Pericardium fibroblast (primary cell): ENCODE measurements around the gene RIMS3. TPM values are rescaled to one million over a fixed set of nuclear protein-coding genes. Genes with fewer than 3 reads are reported as not detected.

ENCODE experiments used
- total RNA-seq: library from RNA; depleted of rRNA; stranded (reverse); fragments of >200 nt; gene quantifications from 2 replicates; pipeline ENCODE4 v1.2.3, GENCODE V29; 2015

RIMS3 gene
- total RNA-seq = 0.82 and 1.2 TPM in 2 replicates

DNA sequence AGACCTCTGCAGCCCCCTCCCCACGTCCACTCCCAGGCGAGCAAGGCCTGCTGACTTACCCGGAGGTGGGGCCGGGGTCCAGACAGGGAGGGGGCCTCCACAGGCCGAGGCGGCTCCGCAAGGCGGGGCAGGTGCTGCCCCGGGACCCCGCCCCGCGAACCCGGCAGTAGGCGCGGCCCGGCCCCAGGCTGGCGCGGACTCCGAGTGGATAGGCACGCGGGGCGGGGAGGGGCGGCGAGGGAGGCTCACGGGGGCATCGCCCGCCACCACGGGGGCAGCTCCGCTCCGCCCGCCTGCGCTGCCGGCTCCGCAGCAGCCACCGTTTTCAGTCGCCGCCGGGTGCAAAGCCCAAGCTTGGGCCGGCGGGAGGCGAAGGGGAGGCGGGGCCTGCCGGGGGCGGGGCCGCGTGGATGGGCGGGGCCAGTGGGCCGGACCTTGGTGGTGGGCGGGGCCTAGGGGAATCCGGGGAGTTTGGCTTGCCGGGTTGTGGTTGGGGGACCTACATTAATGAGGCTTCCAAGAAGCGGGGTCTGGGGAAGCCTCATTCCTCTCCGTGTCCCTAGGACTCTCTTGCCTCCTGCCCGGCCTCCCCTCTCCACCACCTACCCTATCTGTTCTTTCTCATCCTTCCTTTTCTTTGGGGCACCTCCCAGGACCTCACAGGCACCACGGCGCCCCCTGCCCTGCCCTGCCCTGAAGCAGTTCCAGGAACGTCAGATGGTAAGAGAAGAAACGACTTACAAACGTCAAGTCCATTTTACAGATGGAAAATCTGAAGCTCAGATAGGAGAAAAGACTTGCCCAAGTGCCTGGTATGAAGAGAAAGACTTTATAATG lies at the start of gene RIMS3:
Gene RIMS3, minus strand, starts transcription at position 348 of the 837 bp plus-strand sequence. CDS start 23,757 bp downstream, outside the sequence.

GRCh38 chr1:40691538-40692428 lies 26.3 kb upstream of the RIMS3 start, which contains the start of gene NFYC:
NFYC (plus strand) TSS chr1:40691704; CDS start chr1:40738844, 47,140 bp downstream.

Other genes with a start within 250 kb of the RIMS3 start
- gene ZFP69B, start 215.2 kb downstream of the RIMS3 start, total RNA-seq = 1.6 and 4.7 TPM in 2 replicates
- gene ZFP69, start 188.4 kb downstream of the RIMS3 start, total RNA-seq = 2.1 and 2.5 TPM in 2 replicates
- 2.1 and 6.8 TPM in 2 replicates for gene EXO5, start 156.9 kb downstream of the RIMS3 start, total RNA-seq
- 1.5 and 4.3 TPM in 2 replicates for gene ZNF684, start 134.0 kb downstream of the RIMS3 start, total RNA-seq
- 20.9 and 21.5 TPM in 2 replicates for gene NFYC, start 26.0 kb upstream of the RIMS3 start, total RNA-seq
- gene KCNQ4, start 118.1 kb upstream of the RIMS3 start, total RNA-seq = 0.12 TPM in 1 of 2 replicates, not detected in the other
- gene CITED4, start 196.7 kb upstream of the RIMS3 start, total RNA-seq = 5.5 and 9.7 TPM in 2 replicates